HG03521 (cell line): ENCODE results near the gene SRSF4.

Experiments used
- ATAC-seq: cut with Tn5 transposase; IDR thresholded peaks from one replicate; pipeline ENCODE4 v1.9.1; 2021; ENCODE audit warnings: mild to moderate bottlenecking, moderate library complexity; ENCODE audit not compliant: unreplicated experiment

SRSF4 gene

DNA sequence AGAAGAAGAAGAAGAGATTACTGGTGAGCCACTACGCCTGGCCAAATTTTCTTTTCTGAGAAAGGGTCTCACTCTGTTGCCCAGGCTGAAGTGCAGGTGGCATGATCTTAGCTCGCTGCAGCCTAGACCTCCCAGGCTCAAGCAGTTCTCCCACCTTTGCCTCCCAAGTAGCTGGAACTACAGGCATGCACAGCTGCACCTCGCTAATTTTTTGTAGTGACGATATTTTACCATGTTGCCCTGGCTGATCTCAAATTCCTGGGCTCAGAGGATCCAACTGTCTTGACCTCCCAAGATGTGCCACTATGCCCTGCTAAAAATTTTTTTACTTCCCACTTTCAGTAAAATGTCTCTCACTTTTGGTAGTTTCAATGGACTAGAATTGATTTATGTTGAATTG, 82.4 kb downstream of the SRSF4 start:
- ATAC-seq: no peak
